ENCODE results near the gene REC114.

Gene REC114

GRCh38 chr15:73493922-73494321 lies 51.0 kb downstream of the REC114 start:
- H3K27ac ChIP-seq = no peak overlapping the region
- TF ChIP-seq, protein P1, sequence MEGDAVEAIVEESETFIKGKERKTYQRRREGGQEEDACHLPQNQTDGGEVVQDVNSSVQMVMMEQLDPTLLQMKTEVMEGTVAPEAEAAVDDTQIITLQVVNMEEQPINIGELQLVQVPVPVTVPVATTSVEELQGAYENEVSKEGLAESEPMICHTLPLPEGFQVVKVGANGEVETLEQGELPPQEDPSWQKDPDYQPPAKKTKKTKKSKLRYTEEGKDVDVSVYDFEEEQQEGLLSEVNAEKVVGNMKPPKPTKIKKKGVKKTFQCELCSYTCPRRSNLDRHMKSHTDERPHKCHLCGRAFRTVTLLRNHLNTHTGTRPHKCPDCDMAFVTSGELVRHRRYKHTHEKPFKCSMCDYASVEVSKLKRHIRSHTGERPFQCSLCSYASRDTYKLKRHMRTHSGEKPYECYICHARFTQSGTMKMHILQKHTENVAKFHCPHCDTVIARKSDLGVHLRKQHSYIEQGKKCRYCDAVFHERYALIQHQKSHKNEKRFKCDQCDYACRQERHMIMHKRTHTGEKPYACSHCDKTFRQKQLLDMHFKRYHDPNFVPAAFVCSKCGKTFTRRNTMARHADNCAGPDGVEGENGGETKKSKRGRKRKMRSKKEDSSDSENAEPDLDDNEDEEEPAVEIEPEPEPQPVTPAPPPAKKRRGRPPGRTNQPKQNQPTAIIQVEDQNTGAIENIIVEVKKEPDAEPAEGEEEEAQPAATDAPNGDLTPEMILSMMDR (conservative IDR thresholded peaks at IDR 0.05; ENCODE audit: low read depth) = no peak
- POLR2A ChIA-PET (ENCODE audit: low non-redundant PET) = no interaction called here
- DNase-seq (ENCODE audit: low spot score) = no peak
- CTCF ChIA-PET = no interaction called here

DNA sequence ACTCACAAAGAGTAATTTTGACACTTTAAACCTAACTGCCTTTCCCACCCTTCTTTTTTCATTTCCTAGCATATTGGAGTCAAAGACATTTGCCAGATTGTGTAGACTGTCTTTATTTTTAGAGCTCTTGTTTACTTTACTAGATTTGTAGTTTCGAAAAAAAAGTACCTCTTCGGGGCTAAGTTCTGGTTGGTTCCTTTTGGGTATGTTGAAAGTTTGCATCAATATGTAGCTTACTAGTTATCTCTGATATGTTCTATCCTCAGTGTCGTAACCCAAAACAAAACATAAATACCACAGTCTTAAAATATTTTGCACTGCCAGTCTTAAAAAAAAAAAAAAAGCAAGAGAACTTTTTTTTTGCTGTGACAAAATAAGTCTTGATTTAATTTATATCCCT lies 52.2 kb downstream of the REC114 start:
- no peak overlapping the region for H3K27ac ChIP-seq
- TF ChIP-seq, protein P1 (conservative IDR thresholded peaks at IDR 0.05; ENCODE audit: low read depth) = no peak
- CTCF ChIA-PET = interaction anchor here (0.7 kb wide), 1 partner anchor 158 kb away, joined by 5 read pairs; no protein-coding TSS in a partner anchor
- no peak for DNase-seq (ENCODE audit: low spot score)
- POLR2A ChIA-PET (ENCODE audit: low non-redundant PET) = no interaction called here

GRCh38 chr15:73500696-73501095 lies 57.7 kb downstream of the REC114 start:
- ChIA-PET CTCF (interaction anchor here (0.7 kb wide), 1 partner anchor 90 kb away, joined by 3 read pairs; no protein-coding TSS in a partner anchor), POLR2A (ENCODE audit: low non-redundant PET) (no interaction called here)
- H3K27ac ChIP-seq = no peak overlapping the region
- TF ChIP-seq, protein P1 (conservative IDR thresholded peaks at IDR 0.05; ENCODE audit: low read depth) = no peak
- DNase-seq (ENCODE audit: low spot score) = no peak

GRCh38 chr15:73504885-73505284 lies 61.9 kb downstream of the REC114 start:
- TF ChIP-seq, protein P1 (conservative IDR thresholded peaks at IDR 0.05; ENCODE audit: low read depth) = no peak

GRCh38 chr15:73515527-73515926 lies 72.6 kb downstream of the REC114 start:
- TF ChIP-seq, protein P1 (conservative IDR thresholded peaks at IDR 0.05; ENCODE audit: low read depth) = no peak
- DNase-seq (ENCODE audit: low spot score) = no peak
- CTCF ChIA-PET = no interaction called here
- POLR2A ChIA-PET (ENCODE audit: low non-redundant PET) = no interaction called here
- no peak overlapping the region for H3K27ac ChIP-seq

More at GRCh38 chr15:73504885-73505284, 61.9 kb downstream of the REC114 start:
- no peak overlapping the region for H3K27ac ChIP-seq
- no peak for DNase-seq (ENCODE audit: low spot score)
- CTCF ChIA-PET = no interaction called here
- POLR2A ChIA-PET (ENCODE audit: low non-redundant PET) = no interaction called here

- POLR2A ChIA-PET (ENCODE audit: low non-redundant PET) = no interaction called here
- CTCF ChIA-PET = interaction anchor here (0.6 kb wide), 1 partner anchor 656 kb away, joined by 6 read pairs; no protein-coding TSS in a partner anchor
- TF ChIP-seq, protein P1 (conservative IDR thresholded peaks at IDR 0.05; ENCODE audit: low read depth) = no peak
- DNase-seq (ENCODE audit: low spot score) = no peak
- no peak overlapping the region for H3K27ac ChIP-seq
These were observed 74.6 kb downstream of the REC114 start for GRCh38 chr15:73517566-73517965.
